Measurements from ENCODE around the gene ADAMTS9.

GRCh38 chr3:64530434-64531049 lies 157.3 kb downstream of the ADAMTS9 start:
- TF ChIP-seq, protein P1, sequence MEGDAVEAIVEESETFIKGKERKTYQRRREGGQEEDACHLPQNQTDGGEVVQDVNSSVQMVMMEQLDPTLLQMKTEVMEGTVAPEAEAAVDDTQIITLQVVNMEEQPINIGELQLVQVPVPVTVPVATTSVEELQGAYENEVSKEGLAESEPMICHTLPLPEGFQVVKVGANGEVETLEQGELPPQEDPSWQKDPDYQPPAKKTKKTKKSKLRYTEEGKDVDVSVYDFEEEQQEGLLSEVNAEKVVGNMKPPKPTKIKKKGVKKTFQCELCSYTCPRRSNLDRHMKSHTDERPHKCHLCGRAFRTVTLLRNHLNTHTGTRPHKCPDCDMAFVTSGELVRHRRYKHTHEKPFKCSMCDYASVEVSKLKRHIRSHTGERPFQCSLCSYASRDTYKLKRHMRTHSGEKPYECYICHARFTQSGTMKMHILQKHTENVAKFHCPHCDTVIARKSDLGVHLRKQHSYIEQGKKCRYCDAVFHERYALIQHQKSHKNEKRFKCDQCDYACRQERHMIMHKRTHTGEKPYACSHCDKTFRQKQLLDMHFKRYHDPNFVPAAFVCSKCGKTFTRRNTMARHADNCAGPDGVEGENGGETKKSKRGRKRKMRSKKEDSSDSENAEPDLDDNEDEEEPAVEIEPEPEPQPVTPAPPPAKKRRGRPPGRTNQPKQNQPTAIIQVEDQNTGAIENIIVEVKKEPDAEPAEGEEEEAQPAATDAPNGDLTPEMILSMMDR (IDR thresholded peaks at IDR 0.05) = peak; percentile 52 to 81 (median 68)
- no peak for TF ChIP-seq POLR2A (IDR thresholded peaks at IDR 0.05)

Measured in heart left ventricle (tissue), 13 donors.